GM12873 (cell line): ENCODE data around the gene UBASH3B.
A peak's percentile ranks its signal among the peaks of the same experiment; 100 is the strongest.

Experiments used
- TF ChIP-seq, protein P1 (sequence below): IDR thresholded peaks from 2 replicates; pipeline ENCODE4 v1.5.1; 2012; ENCODE audit warnings: low read depth, mild to moderate bottlenecking, moderate library complexity, low read length, control low read depth; ENCODE audit not compliant: insufficient read depth; ENCODE audit errors: missing control alignments

The UBASH3B gene

DNA sequence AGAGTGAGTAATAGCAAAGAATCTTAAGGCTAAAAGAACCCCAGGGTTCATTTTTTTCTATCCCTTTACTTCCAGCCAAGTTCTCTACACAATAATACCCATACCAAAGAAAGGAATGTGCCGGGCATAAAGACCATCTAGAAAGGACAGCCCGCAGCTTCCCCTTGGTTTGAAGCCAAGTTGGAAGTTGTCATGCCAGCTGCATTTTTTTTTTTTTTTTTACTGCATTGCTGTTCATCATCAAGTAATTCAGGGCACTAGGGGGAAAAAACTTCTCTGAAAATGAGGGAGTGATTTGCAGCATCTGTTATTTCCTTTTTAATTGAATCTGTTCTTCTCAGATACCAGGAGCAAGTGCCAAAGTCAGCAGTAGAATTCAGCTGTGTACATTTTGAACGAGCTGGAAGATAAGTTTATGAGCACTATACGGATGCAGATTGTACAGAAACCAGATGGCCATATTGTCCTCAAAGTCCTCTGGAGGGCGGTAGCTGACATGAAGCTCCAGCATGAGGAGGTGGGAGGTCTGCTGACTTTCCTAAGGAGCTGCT, 56.4 kb downstream of the UBASH3B start:
- TF ChIP-seq, protein P1, sequence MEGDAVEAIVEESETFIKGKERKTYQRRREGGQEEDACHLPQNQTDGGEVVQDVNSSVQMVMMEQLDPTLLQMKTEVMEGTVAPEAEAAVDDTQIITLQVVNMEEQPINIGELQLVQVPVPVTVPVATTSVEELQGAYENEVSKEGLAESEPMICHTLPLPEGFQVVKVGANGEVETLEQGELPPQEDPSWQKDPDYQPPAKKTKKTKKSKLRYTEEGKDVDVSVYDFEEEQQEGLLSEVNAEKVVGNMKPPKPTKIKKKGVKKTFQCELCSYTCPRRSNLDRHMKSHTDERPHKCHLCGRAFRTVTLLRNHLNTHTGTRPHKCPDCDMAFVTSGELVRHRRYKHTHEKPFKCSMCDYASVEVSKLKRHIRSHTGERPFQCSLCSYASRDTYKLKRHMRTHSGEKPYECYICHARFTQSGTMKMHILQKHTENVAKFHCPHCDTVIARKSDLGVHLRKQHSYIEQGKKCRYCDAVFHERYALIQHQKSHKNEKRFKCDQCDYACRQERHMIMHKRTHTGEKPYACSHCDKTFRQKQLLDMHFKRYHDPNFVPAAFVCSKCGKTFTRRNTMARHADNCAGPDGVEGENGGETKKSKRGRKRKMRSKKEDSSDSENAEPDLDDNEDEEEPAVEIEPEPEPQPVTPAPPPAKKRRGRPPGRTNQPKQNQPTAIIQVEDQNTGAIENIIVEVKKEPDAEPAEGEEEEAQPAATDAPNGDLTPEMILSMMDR = peak; percentile 12

DNA sequence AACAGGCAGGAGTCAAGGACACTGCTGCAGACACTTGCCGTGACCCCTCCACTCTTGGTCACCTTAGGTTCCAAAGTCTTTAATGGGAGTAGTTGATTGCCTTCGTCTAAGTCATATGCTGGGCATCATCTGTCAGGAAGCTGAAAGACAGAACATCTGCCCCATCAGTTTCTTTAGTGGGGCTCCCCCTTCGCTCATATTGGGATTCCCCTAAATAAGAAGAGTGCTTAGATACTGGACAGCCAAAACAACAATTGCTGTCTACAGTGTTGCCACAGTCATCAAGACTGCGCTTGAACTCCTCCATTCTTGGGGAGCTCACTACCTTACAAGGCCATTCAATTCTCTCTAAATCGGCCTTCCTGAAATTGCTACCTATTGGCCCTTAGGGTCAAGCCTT, 58.5 kb downstream of the UBASH3B start:
- TF ChIP-seq, protein P1 = no peak

DNA sequence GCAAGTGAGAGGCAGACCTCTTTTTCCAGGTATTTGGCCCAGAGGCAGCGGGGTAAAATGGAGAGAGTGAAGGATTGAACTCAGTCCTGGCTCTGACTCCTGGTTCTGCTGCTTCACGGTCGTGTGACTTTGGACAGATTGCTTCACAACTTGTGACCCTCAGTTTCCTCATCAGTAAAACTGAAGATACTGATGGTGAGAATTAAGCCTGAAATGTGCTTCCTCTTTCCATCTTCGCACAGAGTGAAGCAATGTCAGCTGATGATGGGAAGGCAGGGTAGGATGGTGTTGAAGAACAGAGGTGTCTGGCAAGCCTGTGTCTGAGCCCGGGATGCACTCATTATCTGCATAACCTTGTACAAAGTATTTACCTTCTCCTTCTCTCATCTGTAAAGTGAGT, 59.0 kb downstream of the UBASH3B start:
- TF ChIP-seq, protein P1 = no peak

DNA sequence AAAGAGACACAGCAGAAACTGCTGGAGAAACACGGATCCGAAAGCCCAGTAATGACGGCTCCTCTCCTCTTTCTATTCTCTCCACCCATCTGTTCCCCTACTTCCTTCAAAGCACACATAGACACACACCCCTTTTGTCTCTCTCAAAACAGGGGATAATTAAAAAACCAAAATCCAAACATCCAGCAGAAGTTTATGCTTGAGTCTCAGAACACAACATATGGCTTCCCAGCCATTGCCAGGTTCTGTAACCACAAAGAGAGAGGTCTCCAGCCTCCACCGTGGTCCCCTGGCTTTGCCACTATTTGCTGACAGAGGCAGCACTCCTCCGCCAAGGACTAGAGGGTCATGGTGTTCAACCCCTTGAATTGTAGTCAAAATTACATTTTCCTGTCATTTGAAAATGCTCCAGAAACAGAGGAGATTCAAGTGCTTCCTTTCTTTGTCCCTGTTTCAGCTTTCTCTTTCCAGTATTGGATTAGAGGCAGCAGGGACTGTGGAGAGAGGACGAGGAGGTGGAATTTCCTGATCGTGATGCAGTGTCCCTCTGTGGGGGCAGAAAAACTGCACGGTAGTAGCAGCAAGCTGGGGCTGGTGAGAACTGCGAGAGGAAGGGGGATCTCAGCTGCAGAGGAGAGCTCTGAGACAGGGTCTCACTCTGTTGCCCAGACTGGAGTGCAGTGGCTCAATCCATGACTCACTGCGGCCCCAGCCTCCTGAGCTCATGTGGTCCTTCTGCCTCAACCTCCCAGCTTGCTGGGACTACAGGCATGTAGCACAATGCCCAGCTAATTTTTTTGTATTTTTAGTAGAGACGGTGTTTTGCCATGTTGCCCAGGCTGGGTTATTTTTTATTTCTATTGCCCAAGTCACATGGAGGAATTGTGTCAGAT, 60.3 kb downstream of the UBASH3B start:
- TF ChIP-seq, protein P1 = no peak

DNA sequence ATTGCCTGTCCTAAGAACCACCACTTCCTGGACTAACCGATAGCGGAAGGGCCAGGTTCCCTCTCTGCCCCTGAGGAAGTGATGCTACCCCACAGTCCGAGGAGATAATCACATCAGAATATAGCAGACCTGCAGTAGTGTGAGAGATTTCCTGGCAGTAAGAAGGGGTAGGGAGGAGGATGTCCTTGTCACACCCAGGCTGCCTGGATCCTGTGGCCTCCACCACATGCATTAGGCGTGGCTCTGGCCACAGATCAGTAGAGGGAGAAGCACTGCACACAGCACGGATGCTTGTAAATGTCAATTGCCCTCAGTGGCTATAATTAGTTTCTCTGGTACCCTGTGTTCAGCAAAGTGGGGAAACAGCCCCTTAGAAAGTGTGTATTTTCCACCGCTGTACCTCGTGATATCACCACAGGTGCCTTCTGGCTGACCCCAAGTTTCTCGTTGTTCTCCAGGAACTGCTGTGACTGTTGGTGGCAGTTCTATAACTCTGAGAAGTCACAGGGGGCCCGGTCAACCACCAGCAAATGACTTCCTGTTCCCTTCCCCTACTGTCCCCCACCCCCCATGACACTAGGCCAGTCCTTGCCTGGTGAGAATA, 61.8 kb downstream of the UBASH3B start:
- TF ChIP-seq, protein P1 = no peak

DNA sequence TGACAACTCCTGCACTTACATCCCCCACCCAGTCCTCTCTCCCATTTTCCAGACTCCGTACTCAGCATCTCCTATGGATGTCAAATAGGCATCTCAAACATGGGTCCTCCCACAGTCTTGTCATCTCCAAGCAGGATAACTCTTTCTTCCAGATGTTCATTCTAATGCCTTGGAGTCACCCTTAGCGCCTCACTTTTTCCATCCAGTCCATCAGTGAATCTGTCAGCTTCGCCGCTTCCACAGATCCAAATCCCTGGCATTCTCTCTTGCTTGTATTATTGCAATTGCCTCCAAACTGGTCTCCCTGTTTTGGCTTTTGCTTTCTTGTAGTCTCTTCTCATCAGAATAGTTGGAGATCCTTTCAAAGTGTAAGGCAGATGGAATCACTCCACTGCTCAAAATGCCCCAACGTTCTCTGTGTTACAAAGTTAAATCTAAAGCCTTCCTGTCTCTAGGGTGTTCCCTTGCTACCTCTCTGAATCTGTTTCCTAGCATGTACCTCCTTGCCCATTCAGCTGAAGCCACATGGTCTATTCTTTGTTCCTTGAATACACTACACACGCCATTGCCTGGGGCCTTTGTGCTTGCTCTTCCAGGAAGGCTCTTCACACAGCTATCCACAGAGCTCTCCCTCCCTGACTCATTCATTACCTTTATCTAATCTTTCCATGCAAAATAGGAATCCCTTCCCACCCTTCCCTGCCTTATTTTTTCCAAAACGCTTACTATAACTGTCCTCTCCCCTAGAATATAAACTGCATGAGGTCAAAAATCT, 64.8 kb downstream of the UBASH3B start:
- TF ChIP-seq, protein P1 = no peak
